Keratinocyte (primary cell): Measurements from ENCODE around the gene NTN1. TPM values are rescaled to one million over a fixed set of nuclear protein-coding genes. Genes with fewer than 3 reads are reported as not detected.

Experiments used
- DNase-seq: peaks from one replicate; pipeline ENCODE4 v3.0.0-alpha.2; 2011; ENCODE audit warnings: low read depth, missing footprints, low spot score
- FAIRE-seq: peaks from 2 replicates; lab custom pipeline; 2011; peaks lifted over from hg19 to GRCh38; lab: Jason Lieb, UNC
- H2AFZ ChIP-seq: 2 replicates; pipeline ENCODE4 v1.6.0; 2012; ENCODE audit warnings: low read length, control low read depth, inconsistent platforms; ENCODE audit not compliant: control insufficient read depth
- H3K27ac ChIP-seq: 2 replicates; pipeline ENCODE4 v1.5.1; 2011; ENCODE audit warnings: low read length; ENCODE audit not compliant: control insufficient read depth, insufficient read depth
- H3K27me3 ChIP-seq: 3 replicates; pipeline ENCODE4 v1.6.0; 2011; ENCODE audit warnings: low read length; ENCODE audit not compliant: control insufficient read depth, insufficient read depth; ENCODE audit errors: extremely low read depth
- H3K36me3 ChIP-seq, 2 experiments: 2 replicates in 1 of 2; 3 replicates in 1 of 2; pipeline ENCODE4 v1.5.1; 2011; ENCODE audit warnings: low read length in 2 of 2, mild to moderate bottlenecking in 1 of 2; ENCODE audit not compliant: control insufficient read depth in 2 of 2, insufficient read depth in 2 of 2; ENCODE audit errors: extremely low read depth in 1 of 2
- H3K4me1 ChIP-seq: 3 replicates; pipeline ENCODE4 v1.5.1; 2011; ENCODE audit warnings: low read length; ENCODE audit not compliant: control insufficient read depth, insufficient read depth; ENCODE audit errors: extremely low read depth
- H3K4me2 ChIP-seq: 3 replicates; pipeline ENCODE4 v1.6.0; 2011; ENCODE audit warnings: low read depth, low read length; ENCODE audit not compliant: control insufficient read depth, insufficient read depth; ENCODE audit errors: extremely low read depth
- H3K4me3 ChIP-seq, 3 experiments: fragments of 200-600 bp in 1 of 3; sonication (generic) in 1 of 3; 2 replicates in 2 of 3; 3 replicates in 1 of 3; pipeline ENCODE4 v1.5.1; 2011 to 2016; ENCODE audit warnings: low read length in 3 of 3, mild to moderate bottlenecking in 3 of 3, control low read depth in 2 of 3, inconsistent platforms in 1 of 3, low read depth in 1 of 3, mixed read lengths in 1 of 3, mixed run types in 1 of 3, moderate library complexity in 1 of 3; ENCODE audit not compliant: control insufficient read depth in 2 of 3, insufficient read depth in 2 of 3; ENCODE audit errors: extremely low read depth in 1 of 3
- H3K79me2 ChIP-seq: 2 replicates; pipeline ENCODE4 v1.6.0; 2012; ENCODE audit warnings: low read length; ENCODE audit not compliant: control insufficient read depth, insufficient read depth
- H3K9ac ChIP-seq: 3 replicates; pipeline ENCODE4 v1.6.0; 2011; ENCODE audit warnings: low read length; ENCODE audit not compliant: control insufficient read depth, insufficient read depth; ENCODE audit errors: extremely low read depth
- H3K9me1 ChIP-seq: 3 replicates; pipeline ENCODE4 v1.6.0; 2011; ENCODE audit warnings: low read length; ENCODE audit not compliant: control insufficient read depth, insufficient read depth; ENCODE audit errors: extremely low read depth
- H3K9me3 ChIP-seq: 2 replicates; pipeline ENCODE4 v1.5.1; 2012; ENCODE audit warnings: low read depth, low read length; ENCODE audit not compliant: control insufficient read depth
- H4K20me1 ChIP-seq: 3 replicates; pipeline ENCODE4 v1.6.0; 2011; ENCODE audit warnings: low read length; ENCODE audit not compliant: control insufficient read depth, insufficient read depth; ENCODE audit errors: extremely low read depth
- EZH2 ChIP-seq: IDR thresholded peaks from one replicate; pipeline ENCODE4 v1.6.1; 2012; ENCODE audit warnings: inconsistent platforms, mild to moderate bottlenecking, low read length, moderate library complexity
- dilution Hi-C: fragments of 300-500 bp; cut with MboI; formaldehyde crosslinking; loops from one replicate; pipeline ENCODE4 v1.7.0; 2020; ENCODE audit warnings: low sequenced_read_pairs; ENCODE audit not compliant: extremely low pct_ligation_motif_present
- polyA plus RNA-seq, 5 experiments: library from polyadenylated mRNA; depleted of rRNA in 3 of 5; stranded (reverse) in 3 of 5; stranded (forward) in 1 of 5; unstranded in 1 of 5; fragments of >200 nt; gene quantifications; 1 replicate in 1 of 5; 2 replicates in 3 of 5; 3 replicates in 1 of 5; pipeline versions ENCODE4 v1.2.1 to v1.2.3, GENCODE V29; 2011 to 2012; ENCODE audit warnings: missing spikeins in 2 of 5, low read depth in 1 of 5, low replicate concordance in 1 of 5
- TF ChIP-seq, protein P1 (sequence below), 3 experiments: IDR thresholded peaks in 1 of 3; conservative IDR thresholded peaks in 1 of 3; optimal IDR thresholded peaks in 1 of 3; 2 replicates in 2 of 3; 3 replicates in 1 of 3; pipeline versions ENCODE3 to v1.5.1; 2011; ENCODE audit warnings: low read length in 3 of 3, mild to moderate bottlenecking in 3 of 3, moderate library complexity in 2 of 3, control low read depth in 1 of 3, inconsistent platforms in 1 of 3; ENCODE audit not compliant: insufficient read depth in 2 of 3; ENCODE audit errors: extremely low read depth in 1 of 3

Gene NTN1
- polyA plus RNA-seq, 1 donor (not counting 4 experiments of a cell fraction or from before 2014, with no cell fraction given) = 0.10 TPM

DNA sequence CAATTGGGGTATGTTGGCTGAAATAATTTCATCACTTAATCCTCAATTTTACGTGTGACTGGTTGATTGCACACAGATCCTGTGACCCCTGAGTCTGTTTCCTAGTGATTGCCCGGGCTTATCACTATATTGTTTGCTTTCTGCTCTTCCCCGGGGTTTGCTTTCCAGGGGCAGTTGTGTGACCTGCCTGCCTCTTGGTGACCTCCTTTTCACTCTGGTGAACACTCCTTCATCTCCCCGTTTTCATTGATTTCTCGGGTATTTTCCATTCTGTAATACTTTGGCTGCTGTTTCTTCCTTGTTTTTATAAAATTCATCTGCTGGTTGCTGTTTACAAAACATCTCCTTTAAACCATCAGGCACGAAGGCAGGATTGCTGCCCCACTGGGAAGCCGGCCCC lies 36.0 kb downstream of the NTN1 start:
- H3K79me2 ChIP-seq = no peaks in the 10 kb centered on the region
- H3K9me3 ChIP-seq = no peaks in the 10 kb centered on the region
- dilution Hi-C loops = no loop called here
- no peak overlapping the region for H3K27ac ChIP-seq
- no peaks in the 10 kb centered on the region for H3K27me3 ChIP-seq
- H3K4me3 ChIP-seq = no peak overlapping the region
- H3K36me3 ChIP-seq = no peaks in the 10 kb centered on the region
- H3K4me1 ChIP-seq = no peaks in the 10 kb centered on the region
- no peak for FAIRE-seq
- no peaks in the 10 kb centered on the region for H4K20me1 ChIP-seq
- no peak overlapping the region for H3K4me2 ChIP-seq
- no peaks in the 10 kb centered on the region for H3K9me1 ChIP-seq
- no peak for TF ChIP-seq EZH2
- TF ChIP-seq, protein P1, sequence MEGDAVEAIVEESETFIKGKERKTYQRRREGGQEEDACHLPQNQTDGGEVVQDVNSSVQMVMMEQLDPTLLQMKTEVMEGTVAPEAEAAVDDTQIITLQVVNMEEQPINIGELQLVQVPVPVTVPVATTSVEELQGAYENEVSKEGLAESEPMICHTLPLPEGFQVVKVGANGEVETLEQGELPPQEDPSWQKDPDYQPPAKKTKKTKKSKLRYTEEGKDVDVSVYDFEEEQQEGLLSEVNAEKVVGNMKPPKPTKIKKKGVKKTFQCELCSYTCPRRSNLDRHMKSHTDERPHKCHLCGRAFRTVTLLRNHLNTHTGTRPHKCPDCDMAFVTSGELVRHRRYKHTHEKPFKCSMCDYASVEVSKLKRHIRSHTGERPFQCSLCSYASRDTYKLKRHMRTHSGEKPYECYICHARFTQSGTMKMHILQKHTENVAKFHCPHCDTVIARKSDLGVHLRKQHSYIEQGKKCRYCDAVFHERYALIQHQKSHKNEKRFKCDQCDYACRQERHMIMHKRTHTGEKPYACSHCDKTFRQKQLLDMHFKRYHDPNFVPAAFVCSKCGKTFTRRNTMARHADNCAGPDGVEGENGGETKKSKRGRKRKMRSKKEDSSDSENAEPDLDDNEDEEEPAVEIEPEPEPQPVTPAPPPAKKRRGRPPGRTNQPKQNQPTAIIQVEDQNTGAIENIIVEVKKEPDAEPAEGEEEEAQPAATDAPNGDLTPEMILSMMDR (optimal IDR thresholded peaks at IDR 0.05 in 1 of 3, IDR thresholded peaks at IDR 0.05 in 1 of 3, conservative IDR thresholded peaks at IDR 0.05 in 1 of 3; ENCODE audit: extremely low read depth in 1 of 3, insufficient read depth in 2 of 3, low read length in 3 of 3) = no peak
- no peak overlapping the region for H2AFZ ChIP-seq
- H3K9ac ChIP-seq = no peak overlapping the region
- DNase-seq = no peak

DNA sequence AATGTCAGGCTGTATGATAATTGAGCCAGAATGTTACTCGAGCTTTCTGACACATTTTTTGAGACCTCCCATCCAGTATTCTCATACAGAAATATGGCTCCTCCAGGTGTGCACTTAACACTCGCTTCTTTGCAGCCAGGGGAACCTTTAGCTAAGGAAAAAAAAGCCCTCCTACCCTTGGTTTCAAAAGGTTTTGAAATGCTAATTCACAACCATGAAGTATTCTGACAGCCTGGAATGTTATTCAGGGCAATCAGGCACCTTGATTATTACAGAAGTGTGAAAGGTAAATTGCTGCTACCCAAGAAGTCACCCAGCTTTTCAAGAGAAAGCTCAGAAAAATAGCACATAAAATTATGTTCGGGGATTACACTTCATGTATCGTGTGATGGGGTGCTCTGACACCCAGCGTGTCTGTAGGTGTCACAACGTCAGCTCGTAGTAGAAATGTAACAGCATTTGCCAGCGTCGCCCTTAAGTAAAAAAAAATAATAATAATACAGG lies 41.1 kb downstream of the NTN1 start:
- Histone ChIP-seq H3K27me3 (no peaks in the 10 kb centered on the region), H3K9me1 (no peaks in the 10 kb centered on the region), H2AFZ (no peak overlapping the region), H3K4me1 (no peaks in the 10 kb centered on the region), H3K9me3 (no peaks in the 10 kb centered on the region), H3K79me2 (no peaks in the 10 kb centered on the region), H3K36me3 (no peaks in the 10 kb centered on the region), H3K9ac (no peak overlapping the region), H3K27ac (no peak overlapping the region), H4K20me1 (no peaks in the 10 kb centered on the region), H3K4me2 (no peak overlapping the region), H3K4me3 (no peak overlapping the region)
- dilution Hi-C loops = no loop called here
- TF ChIP-seq EZH2 = no peak
- TF ChIP-seq, protein P1 (optimal IDR thresholded peaks at IDR 0.05 in 1 of 3, IDR thresholded peaks at IDR 0.05 in 1 of 3, conservative IDR thresholded peaks at IDR 0.05 in 1 of 3; ENCODE audit: extremely low read depth in 1 of 3, insufficient read depth in 2 of 3, low read length in 3 of 3) = no peak
- FAIRE-seq (no peak), DNase-seq (no peak)
